Pancreas (tissue), 10 donors: ENCODE data around the gene PAQR4. TPM values are rescaled to one million over a fixed set of nuclear protein-coding genes. Genes with fewer than 3 reads are reported as not detected.
"Not testable (repeated sequence)": the region's sequence is repeated elsewhere in the genome, so short reads cannot be mapped to it uniquely, and the experiment has no call there.

ENCODE experiments used
- ATAC-seq, 4 donors: fragments of 200-7000 bp; cut with Tn5 transposase; one replicate each; pipeline versions ENCODE4 v1.8.0 to v1.9.1; 2020; ENCODE audit warnings: mild to moderate bottlenecking in 4 of 4, moderate library complexity in 4 of 4
- DNase-seq, 6 donors: peaks; one replicate each; pipeline ENCODE4 v3.0.0-alpha.2; 2020
- FAIRE-seq: peaks from 2 replicates; lab custom pipeline; 2012; peaks lifted over from hg19 to GRCh38; lab: Jason Lieb, UNC
- H3K27ac ChIP-seq, 4 donors: fragments of 200-600 bp; sonication (generic); 1 replicate in 3 of 4; 2 replicates in 1 of 4; pipeline versions ENCODE4 v1.5.0 to v1.8.0; 2020
- H3K27me3 ChIP-seq, 4 donors: fragments of 200-600 bp; one replicate each; pipeline ENCODE4 v1.8.0; 2021
- H3K36me3 ChIP-seq, 3 donors: fragments of 200-600 bp; sonication (generic) in 1 of 3; one replicate each; pipeline versions ENCODE4 v1.5.0 to v1.8.0; 2020 to 2021
- H3K4me1 ChIP-seq, 3 donors: fragments of 200-600 bp; one replicate each; pipeline ENCODE4 v1.8.0; 2021
- H3K4me3 ChIP-seq, 4 donors: fragments of 200-600 bp; sonication (generic) in 2 of 4; one replicate each; pipeline versions ENCODE4 v1.5.0 to v1.8.0; 2020 to 2021
- H3K9me3 ChIP-seq, 4 donors: fragments of 200-600 bp; one replicate each; pipeline ENCODE4 v1.8.0; 2021
- CTCF ChIP-seq, 4 donors: fragments of 200-600 bp; sonication (generic) in 3 of 4; IDR thresholded peaks; one replicate each; pipeline versions ENCODE4 v1.5.0 to v1.8.0; 2021; ENCODE audit warnings: antibody characterized with exemption in 4 of 4
- WGBS, 2 donors: extraction: QIAGEN DNeasy Blood & Tissue Kit; methylation state at CpG; one replicate each; pipeline ENCODE4 v1.1.7; 2013; 5-methylcytosine and 5-hydroxymethylcytosine counted together
- intact Hi-C, 3 donors: fragments of 100-400 bp; cut with DNase I; formaldehyde crosslinking; loops; one replicate each; pipeline versions ENCODE4 v1.11.1 to v1.14.2; 2022
- polyA plus RNA-seq, 2 donors: library from polyadenylated mRNA; stranded (reverse); fragments of 200-250 nt; gene quantifications; one replicate each; pipeline ENCODE4 v1.2.3, GENCODE V29; 2013
- total RNA-seq, 6 donors: library from RNA; stranded (reverse); fragmentation: NEBNext Ultra II Directional in 4 of 6; extraction: Animal tissue kit (Norgen Biotek cat#: 25700) in 4 of 6; gene quantifications; one replicate each; pipeline versions ENCODE4 v1.2.1 to v1.2.4, GENCODE V29; 2021 to 2023
- donor health status: healthy with polysubstance abuse.
- donor health status: DM: no; HTN: no; CAD: no; lungs with moderate emphysema.
- donor health status: DM: no; HTN: no; CAD: no.
- donor health status: control.
- donor health status: control.
- donor health status: Bipolar disorder and iron deficiency.
- donor health status: DM: yes; HTN: yes; CAD: no.
- donor health status: DM: no; HTN: no; CAD: no.
- donor health status: DM: no; HTN: no; CAD: no.
- donor health status: DM: yes; HTN: yes; CAD: no.

PAQR4 gene
- total and polyA plus RNA-seq, 8 donors = 5.3 to 12.5 (median 6.6) TPM

- DNase-seq (no peak), FAIRE-seq (no peak), ATAC-seq (no peak)
- Histone ChIP-seq H3K36me3 (peaks cover 0 to 28% (median 14%) of the 10 kb centered on the region in 3 donors), H3K27ac (no peak overlapping the region), H3K4me3 (no peak overlapping the region), H3K9me3 (no peaks in the 10 kb centered on the region), H3K4me1 (no peaks in the 10 kb centered on the region), H3K27me3 (no peaks in the 10 kb centered on the region)
- 67 to 83% methylated on average over 4 of the region's 4 CpGs for WGBS, 2 donors
- TF ChIP-seq CTCF (IDR thresholded peaks at IDR 0.05) = no peak
- intact Hi-C loops = no loop called here
Measured at GRCh38 chr16:2942045-2942444, 27.1 kb upstream of the PAQR4 start.

GRCh38 chr16:2943716-2944115 lies 25.4 kb upstream of the PAQR4 start:
- 83 to 85% methylated on average over 12 of the region's 12 CpGs for WGBS, 2 donors
- peaks cover 0 to 17% (median 13%) of the 10 kb centered on the region in 3 donors for H3K36me3 ChIP-seq
- FAIRE-seq, H3K27ac ChIP-seq, ATAC-seq, H3K4me3 ChIP-seq, H3K27me3 ChIP-seq, intact Hi-C loops, H3K4me1 ChIP-seq, DNase-seq, H3K9me3 ChIP-seq: not testable (repeated sequence)

DNA sequence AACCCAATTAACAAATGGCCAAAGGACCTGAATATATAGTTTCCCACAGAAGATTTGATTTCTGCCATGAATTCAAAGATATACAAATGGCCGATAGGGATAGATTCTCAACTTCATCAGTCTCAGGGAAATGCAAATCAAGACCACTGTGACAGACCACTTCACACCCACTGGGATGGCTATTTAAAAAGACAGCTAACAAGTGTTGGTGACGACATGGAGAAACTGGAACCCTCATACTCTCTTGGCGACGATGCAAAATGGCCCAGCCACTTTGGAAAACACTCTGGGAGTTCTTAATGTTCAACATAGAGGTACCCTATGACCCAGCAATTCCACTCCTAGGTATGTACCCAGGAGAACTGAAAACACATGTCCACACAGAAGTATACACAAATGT lies 22.5 kb upstream of the PAQR4 start:
- FAIRE-seq (no peak), ATAC-seq (no peak), DNase-seq (no peak)
- intact Hi-C loops = no loop called here
- Histone ChIP-seq H3K36me3 (no peaks in the 10 kb centered on the region), H3K27me3 (no peaks in the 10 kb centered on the region), H3K4me1 (no peaks in the 10 kb centered on the region), H3K4me3 (no peak overlapping the region), H3K9me3 (no peaks in the 10 kb centered on the region), H3K27ac (no peak overlapping the region)
- 95 to 96% methylated on average over 4 of the region's 4 CpGs for WGBS, 2 donors
- TF ChIP-seq CTCF (IDR thresholded peaks at IDR 0.05) = no peak

DNA sequence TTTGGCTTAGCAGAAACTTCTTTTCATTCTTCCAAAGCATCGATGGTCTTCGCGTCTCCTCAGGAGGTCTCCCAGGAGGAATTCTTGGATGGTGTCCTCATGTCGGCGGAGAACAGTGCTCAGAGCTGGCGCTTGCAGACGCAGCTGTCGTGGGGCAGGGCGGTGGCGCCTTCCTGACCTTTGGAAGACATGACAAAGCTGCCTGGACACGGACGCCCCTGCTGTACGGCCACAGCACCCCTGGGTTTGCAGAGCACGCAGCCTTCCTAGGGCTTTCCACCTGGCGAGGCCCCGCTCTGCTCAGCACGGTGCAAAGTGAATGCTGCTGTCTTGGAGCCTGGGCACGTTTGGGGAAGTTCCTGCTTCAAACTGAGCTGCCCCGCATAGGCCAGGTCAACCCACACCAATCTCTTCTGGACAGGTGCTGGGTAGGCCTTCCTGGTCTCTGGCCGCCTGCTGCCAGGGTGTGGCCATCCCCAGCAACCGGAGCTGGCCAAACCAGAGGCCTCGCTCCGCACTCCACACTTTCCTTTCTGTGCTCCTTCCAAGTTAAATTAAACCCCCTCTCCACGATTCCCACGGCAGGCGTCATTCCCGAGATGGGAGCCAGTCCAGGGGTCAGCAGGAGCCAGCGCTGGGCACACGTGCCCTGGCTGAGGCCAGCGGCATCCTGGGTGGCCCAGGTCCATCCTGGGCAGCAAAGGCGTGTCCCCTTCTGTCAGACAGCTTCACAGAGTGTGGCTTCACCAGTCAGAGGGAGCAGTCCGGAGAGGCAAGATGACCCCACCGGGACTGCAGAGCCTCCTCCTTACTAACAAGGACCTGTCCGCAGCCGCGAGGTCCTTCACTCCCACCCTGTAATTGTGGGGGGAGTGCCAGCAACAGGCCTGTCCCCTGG lies 20.1 kb upstream of the PAQR4 start:
- intact Hi-C loops = no loop called here
- Histone ChIP-seq H3K9me3 (no peaks in the 10 kb centered on the region), H3K27ac (no peak overlapping the region), H3K27me3 (no peaks in the 10 kb centered on the region), H3K36me3 (no peaks in the 10 kb centered on the region), H3K4me1 (no peaks in the 10 kb centered on the region), H3K4me3 (no peak overlapping the region)
- 83 to 84% methylated on average over 36 of the region's 36 CpGs for WGBS, 2 donors
- DNase-seq (peak in 1 of 6 donors; percentile 43), ATAC-seq (no peak), FAIRE-seq (no peak)
- no peak for TF ChIP-seq CTCF (IDR thresholded peaks at IDR 0.05)

- ATAC-seq (no peak), FAIRE-seq (no peak), DNase-seq (peak in 1 of 6 donors; percentile 11)
- Histone ChIP-seq H3K27ac (no peak overlapping the region), H3K4me3 (no peak overlapping the region), H3K4me1 (no peaks in the 10 kb centered on the region), H3K27me3 (no peaks in the 10 kb centered on the region), H3K9me3 (no peaks in the 10 kb centered on the region), H3K36me3 (no peaks in the 10 kb centered on the region)
- intact Hi-C loops = no loop called here
- TF ChIP-seq CTCF (IDR thresholded peaks at IDR 0.05) = no peak
- 88 to 89% methylated on average over 19 of the region's 19 CpGs for WGBS, 2 donors
Measured at GRCh38 chr16:2949705-2950352, 19.3 kb upstream of the PAQR4 start.
